Right atrium auricular region (tissue), 2 donors: ENCODE measurements around the gene ETS1. TPM values are rescaled to one million over a fixed set of nuclear protein-coding genes. Genes with fewer than 3 reads are reported as not detected.

Source experiments
- DNase-seq: peaks from one replicate; pipeline ENCODE4 v3.0.0-alpha.2; 2019; ENCODE audit warnings: low spot score
- H3K27ac ChIP-seq, 2 donors: fragments of 200-600 bp; sonication (generic); 1 replicate in 1 of 2; 2 replicates in 1 of 2; pipeline ENCODE4 v1.5.1; 2016 to 2019
- H3K27me3 ChIP-seq, 2 donors: fragments of 200-600 bp; sonication (generic); one replicate each; pipeline versions ENCODE4 v1.5.1 to v1.6.0; 2017 to 2019
- H3K36me3 ChIP-seq: fragments of 200-600 bp; sonication (generic); one replicate; pipeline ENCODE4 v1.5.1; 2016
- H3K4me1 ChIP-seq, 2 donors: fragments of 200-600 bp; sonication (generic); one replicate each; pipeline versions ENCODE4 v1.5.1 to v1.6.0; 2017 to 2019
- H3K4me3 ChIP-seq, 2 donors: fragments of 200-600 bp; sonication (generic); 1 replicate in 1 of 2; 2 replicates in 1 of 2; pipeline ENCODE4 v1.5.1; 2017 to 2019; ENCODE audit warnings: mild to moderate bottlenecking in 1 of 2, moderate library complexity in 1 of 2
- H3K9me3 ChIP-seq, 2 donors: fragments of 200-600 bp; sonication (generic); one replicate each; pipeline ENCODE4 v1.5.1; 2019
- total RNA-seq, 2 donors: library from RNA; depleted of rRNA; stranded (reverse); fragments of >200 nt; gene quantifications; one replicate each; pipeline ENCODE4 v1.1.0, GENCODE V29; 2016
- TF ChIP-seq, protein P1 (sequence below), 2 donors: fragments of 200-600 bp; sonication (generic); IDR thresholded peaks; one replicate each; pipeline ENCODE4 v1.5.1; 2019; ENCODE audit warnings: antibody characterized with exemption in 2 of 2

ETS1 gene
- total RNA-seq, 2 donors from 2014 or later: 37.9 to 46.6 TPM

GRCh38 chr11:128491195-128491936 lies 96.0 kb downstream of the ETS1 start:
- H3K27ac ChIP-seq: no peak overlapping the region
- peaks cover 0 to 70% of the 10 kb centered on the region in 2 donors for H3K4me1 ChIP-seq
- no peaks in the 10 kb centered on the region for H3K27me3 ChIP-seq
- H3K4me3 ChIP-seq: no peak overlapping the region
- H3K36me3 ChIP-seq: peaks cover 33% of the 10 kb centered on the region
- no peak for DNase-seq
- TF ChIP-seq, protein P1, sequence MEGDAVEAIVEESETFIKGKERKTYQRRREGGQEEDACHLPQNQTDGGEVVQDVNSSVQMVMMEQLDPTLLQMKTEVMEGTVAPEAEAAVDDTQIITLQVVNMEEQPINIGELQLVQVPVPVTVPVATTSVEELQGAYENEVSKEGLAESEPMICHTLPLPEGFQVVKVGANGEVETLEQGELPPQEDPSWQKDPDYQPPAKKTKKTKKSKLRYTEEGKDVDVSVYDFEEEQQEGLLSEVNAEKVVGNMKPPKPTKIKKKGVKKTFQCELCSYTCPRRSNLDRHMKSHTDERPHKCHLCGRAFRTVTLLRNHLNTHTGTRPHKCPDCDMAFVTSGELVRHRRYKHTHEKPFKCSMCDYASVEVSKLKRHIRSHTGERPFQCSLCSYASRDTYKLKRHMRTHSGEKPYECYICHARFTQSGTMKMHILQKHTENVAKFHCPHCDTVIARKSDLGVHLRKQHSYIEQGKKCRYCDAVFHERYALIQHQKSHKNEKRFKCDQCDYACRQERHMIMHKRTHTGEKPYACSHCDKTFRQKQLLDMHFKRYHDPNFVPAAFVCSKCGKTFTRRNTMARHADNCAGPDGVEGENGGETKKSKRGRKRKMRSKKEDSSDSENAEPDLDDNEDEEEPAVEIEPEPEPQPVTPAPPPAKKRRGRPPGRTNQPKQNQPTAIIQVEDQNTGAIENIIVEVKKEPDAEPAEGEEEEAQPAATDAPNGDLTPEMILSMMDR (IDR thresholded peaks at IDR 0.05): no peak
- no peaks in the 10 kb centered on the region for H3K9me3 ChIP-seq

- H3K9me3 ChIP-seq: no peaks in the 10 kb centered on the region
- H3K27ac ChIP-seq: no peak overlapping the region
- no peak for DNase-seq
- no peak overlapping the region for H3K4me3 ChIP-seq
- H3K36me3 ChIP-seq: peaks cover 46% of the 10 kb centered on the region
- TF ChIP-seq, protein P1 (IDR thresholded peaks at IDR 0.05): no peak
- peaks cover 0 to 58% of the 10 kb centered on the region in 2 donors for H3K4me1 ChIP-seq
- no peaks in the 10 kb centered on the region for H3K27me3 ChIP-seq
Observed at GRCh38 chr11:128490092-128490491, 97.3 kb downstream of the ETS1 start.

- no peak overlapping the region for H3K4me3 ChIP-seq
- peaks cover 0 to 55% of the 10 kb centered on the region in 2 donors for H3K4me1 ChIP-seq
- no peaks in the 10 kb centered on the region for H3K27me3 ChIP-seq
- DNase-seq: no peak
- H3K36me3 ChIP-seq: peaks cover 58% of the 10 kb centered on the region
- H3K27ac ChIP-seq: peak overlapping the region; percentile 37 to 39
- TF ChIP-seq, protein P1 (IDR thresholded peaks at IDR 0.05): no peak
- no peaks in the 10 kb centered on the region for H3K9me3 ChIP-seq
Observed at GRCh38 chr11:128488471-128488870, 98.9 kb downstream of the ETS1 start.

DNA sequence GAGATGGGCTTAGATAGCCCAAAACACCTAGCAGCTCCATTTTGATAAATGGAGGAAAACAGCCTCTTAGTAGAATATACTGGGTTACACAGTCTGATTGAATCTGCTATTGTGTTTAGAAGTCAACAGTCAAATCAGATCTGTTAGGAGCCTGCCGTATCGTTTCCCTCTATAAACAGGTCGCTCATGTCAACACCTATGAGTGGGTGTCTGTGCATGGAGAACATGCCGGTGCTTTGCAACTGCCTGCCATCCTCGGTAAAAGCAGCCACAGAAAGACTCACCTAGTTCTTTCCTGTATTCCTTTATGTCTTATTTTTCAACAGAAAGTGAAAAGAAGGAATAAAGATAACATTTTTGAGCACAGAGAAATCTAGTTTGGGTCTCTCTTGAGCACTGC lies 99.4 kb downstream of the ETS1 start:
- Histone ChIP-seq H3K9me3 (no peaks in the 10 kb centered on the region), H3K27ac (peak overlapping the region; percentile 37 to 39), H3K27me3 (no peaks in the 10 kb centered on the region), H3K4me1 (peaks cover 0 to 53% of the 10 kb centered on the region in 2 donors), H3K36me3 (peaks cover 62% of the 10 kb centered on the region), H3K4me3 (no peak overlapping the region)
- no peak for DNase-seq
- TF ChIP-seq, protein P1 (IDR thresholded peaks at IDR 0.05): no peak

DNA sequence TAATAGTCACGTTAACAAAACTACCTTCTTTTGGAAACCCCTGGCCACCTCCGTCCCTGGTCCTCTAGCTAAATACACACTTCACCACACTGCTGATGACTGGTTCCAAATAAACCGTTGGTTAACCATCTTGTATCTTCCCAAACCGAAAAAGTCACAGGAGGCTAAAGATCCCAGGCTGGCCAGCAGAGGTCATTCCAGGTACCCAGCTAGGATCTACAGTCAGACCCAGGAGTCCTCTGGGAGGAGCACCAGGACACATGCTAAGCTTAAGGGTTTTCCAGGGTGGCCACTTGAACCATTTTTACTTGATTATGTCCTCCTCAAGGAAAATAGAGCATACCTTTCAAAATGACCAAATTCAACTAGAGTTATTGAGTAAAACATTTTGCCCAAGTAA lies 103.2 kb downstream of the ETS1 start:
- Histone ChIP-seq H3K27ac (no peak overlapping the region), H3K4me1 (peaks cover 0 to 65% of the 10 kb centered on the region in 2 donors), H3K36me3 (peaks cover 65% of the 10 kb centered on the region), H3K27me3 (no peaks in the 10 kb centered on the region), H3K4me3 (no peak overlapping the region), H3K9me3 (no peaks in the 10 kb centered on the region)
- no peak for DNase-seq
- TF ChIP-seq, protein P1 (IDR thresholded peaks at IDR 0.05): peak in 1 of 2 donors; percentile 47
